Measurements from ENCODE around the gene BCORL1. TPM values are rescaled to one million over a fixed set of nuclear protein-coding genes. Genes with fewer than 3 reads are reported as not detected.

The BCORL1 gene
- total and polyA plus RNA-seq, 2 of the 8 experiments (the other 6 are each of a cell fraction or from before 2014, with no cell fraction given): 1.4 to 6.2 TPM

DNA sequence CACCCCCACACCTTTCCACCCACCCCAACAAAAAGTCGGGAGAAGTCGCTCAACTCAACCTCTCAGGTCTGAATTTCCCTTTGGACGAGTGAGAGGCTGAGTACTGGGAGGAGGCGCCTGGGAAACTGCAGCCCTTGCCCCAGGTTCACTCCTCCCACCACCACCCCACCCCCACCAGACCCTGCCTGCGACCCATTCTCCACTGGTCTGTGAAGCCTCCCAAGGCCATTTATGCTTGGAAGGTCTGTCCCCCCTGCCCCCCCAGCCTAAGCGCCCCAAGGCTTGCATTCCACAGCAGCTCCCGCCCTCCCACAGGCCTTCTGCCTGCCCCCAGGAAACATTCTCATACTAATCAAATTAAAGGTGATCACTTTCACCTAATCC lies 100.7 kb downstream of the BCORL1 start:
- Histone ChIP-seq H3K9me3 (ENCODE audit: insufficient read depth in 2 of 2, low read depth in 1 of 2, low read length in 1 of 2) (no peaks in the 10 kb centered on the region), H2BK12ac (ENCODE audit: low read depth, low read length) (no peak overlapping the region), H3K4me2 (ENCODE audit: insufficient read depth in 1 of 2, low read depth in 2 of 2, low read length in 2 of 2) (0 out of 4 replicates have a peak overlapping the region, but pooled peaks of 1 of the 2 experiments have one; percentile 16), H2BK15ac (ENCODE audit: low read length) (no peak overlapping the region), H3K23ac (ENCODE audit: insufficient read length) (no peak overlapping the region), H2BK5ac (ENCODE audit: low read depth, low read length) (no peak overlapping the region), H4K8ac (ENCODE audit: extremely low read depth, insufficient read depth, low read length) (no peak overlapping the region), H3K27me3 (replicated peaks in 1 of 4; ENCODE audit: control insufficient read depth in 3 of 4, extremely low read depth in 1 of 4, insufficient read depth in 3 of 4, low read length in 3 of 4) (no peaks in the 10 kb centered on the region), H3K4me1 (replicated peaks in 1 of 4; ENCODE audit: control insufficient read depth in 3 of 4, insufficient read depth in 4 of 4, low read length in 3 of 4) (peaks cover 0 to 22% (median 6%) of the 10 kb centered on the region in 4 experiments; a peak in 5 of 7 replicates), H3K4me3 (ENCODE audit: extremely low read depth in 1 of 4, insufficient read depth in 2 of 4, low read depth in 3 of 4, low read length in 4 of 4) (no peak overlapping the region), H2BK120ac (replicated peaks; ENCODE audit: low read depth, low read length) (no peak overlapping the region), H3K27ac (ENCODE audit: low read depth, low read length) (no peak overlapping the region), H3K18ac (ENCODE audit: extremely low read depth, low read length) (no peak overlapping the region), H3K79me2 (ENCODE audit: control insufficient read depth in 1 of 2, insufficient read depth in 2 of 2, low read length in 2 of 2) (no peaks in the 10 kb centered on the region), H3K56ac (replicated peaks; ENCODE audit: insufficient read length, low read depth, low read length) (no peak overlapping the region), H3K23me2 (ENCODE audit: low read depth, low read length) (no peaks in the 10 kb centered on the region), H4K20me1 (replicated peaks in 1 of 2; ENCODE audit: control insufficient read depth in 1 of 2, insufficient read depth in 2 of 2, low read length in 2 of 2) (no peaks in the 10 kb centered on the region), H3K9ac (replicated peaks in 1 of 4; ENCODE audit: extremely low read depth in 1 of 4, low read depth in 3 of 4, low read length in 3 of 4) (no peak overlapping the region), H3K4ac (replicated peaks; ENCODE audit: insufficient read length, low read depth, low read length) (no peak overlapping the region), H4K91ac (replicated peaks; ENCODE audit: insufficient read length, low read length) (no peak overlapping the region), H4K5ac (ENCODE audit: insufficient read length, low read depth, low read length) (no peak overlapping the region), H2AFZ (ENCODE audit: low read length) (no peak overlapping the region), H2AK5ac (ENCODE audit: low read depth, low read length) (no peak overlapping the region), H3K79me1 (ENCODE audit: low read depth, low read length) (no peaks in the 10 kb centered on the region), H2BK20ac (ENCODE audit: low read length) (no peak overlapping the region), H3K14ac (ENCODE audit: insufficient read length) (no peak overlapping the region), H3K36me3 (ENCODE audit: control insufficient read depth in 2 of 4, insufficient read depth in 4 of 4, low read length in 3 of 4) (no peaks in the 10 kb centered on the region)
- POLR2A ChIA-PET (ENCODE audit: partially characterized antibody): no interaction called here
- DNase-seq (ENCODE audit: low read depth in 1 of 2, low spot score in 2 of 2) (no peak), FAIRE-seq (no peak)
- 44% methylated on average over 2 of the region's 7 CpGs; no CpG with 5 or more reads in 1 of the 2 experiments for WGBS, 2 experiments (ENCODE audit: extremely low coverage in 1 of 2, insufficient coverage in 1 of 2, insufficient read length in 1 of 2, insufficient replicate concordance in 2 of 2, low coverage in 1 of 2, low lambda C conversion rate in 2 of 2, missing lambda C conversion rate in 1 of 2)
- CTCF ChIA-PET (ENCODE audit: partially characterized antibody): no interaction called here
- TF ChIP-seq SRF (IDR thresholded peaks at IDR 0.05; ENCODE audit: low read depth, low read length): no peak
- no peak for TF ChIP-seq CREB1 (IDR thresholded peaks at IDR 0.05)
- no peak for TF ChIP-seq EZH2 (IDR thresholded peaks at IDR 0.05; ENCODE audit: low read depth, low read length, severe bottlenecking)
- no peak for TF ChIP-seq RXRA (IDR thresholded peaks at IDR 0.05; ENCODE audit: insufficient read depth, low read depth, low read length)
- no peak for TF ChIP-seq EGR1 (IDR thresholded peaks at IDR 0.05; ENCODE audit: borderline replicate concordance, low read depth, low read length)
- TF ChIP-seq SIRT6 (IDR thresholded peaks at IDR 0.05; ENCODE audit: low read length): no peak
- no peak for TF ChIP-seq TEAD4 (IDR thresholded peaks at IDR 0.05; ENCODE audit: low read depth, low read length)
- no peak for TF ChIP-seq POU5F1 (IDR thresholded peaks at IDR 0.05; ENCODE audit: low read depth, low read length)
- no peak for TF ChIP-seq CHD2 (IDR thresholded peaks at IDR 0.05; ENCODE audit: low read length)
- no peak for TF ChIP-seq NANOG (IDR thresholded peaks at IDR 0.05; ENCODE audit: insufficient read depth, low read depth, low read length, poor library complexity, severe bottlenecking)
- no peak for TF ChIP-seq GTF2F1 (IDR thresholded peaks at IDR 0.05; ENCODE audit: borderline replicate concordance, low read depth, low read length)
- no peak for TF ChIP-seq CTBP2 (IDR thresholded peaks at IDR 0.05; ENCODE audit: borderline replicate concordance, insufficient read depth, insufficient read length, low read length)
- TF ChIP-seq, protein P1, sequence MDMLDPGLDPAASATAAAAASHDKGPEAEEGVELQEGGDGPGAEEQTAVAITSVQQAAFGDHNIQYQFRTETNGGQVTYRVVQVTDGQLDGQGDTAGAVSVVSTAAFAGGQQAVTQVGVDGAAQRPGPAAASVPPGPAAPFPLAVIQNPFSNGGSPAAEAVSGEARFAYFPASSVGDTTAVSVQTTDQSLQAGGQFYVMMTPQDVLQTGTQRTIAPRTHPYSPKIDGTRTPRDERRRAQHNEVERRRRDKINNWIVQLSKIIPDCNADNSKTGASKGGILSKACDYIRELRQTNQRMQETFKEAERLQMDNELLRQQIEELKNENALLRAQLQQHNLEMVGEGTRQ (IDR thresholded peaks at IDR 0.05; ENCODE audit: low read length): no peak
- TF ChIP-seq YY1 (IDR thresholded peaks at IDR 0.05; ENCODE audit: low read depth, low read length): no peak
- TF ChIP-seq ZNF274 (IDR thresholded peaks at IDR 0.05; ENCODE audit: borderline replicate concordance, extremely low read depth, low read length): no peak
